ENCODE results near the gene NDUFAF2. TPM values are rescaled to one million over a fixed set of nuclear protein-coding genes. Genes with fewer than 3 reads are reported as not detected.

Gene NDUFAF2
- total and polyA plus RNA-seq, 2 experiments from 2014 or later = 31.6 to 155 TPM

- H3K9me3 Mint-ChIP-seq = no peaks in the 10 kb centered on the region
- Histone ChIP-seq H3K79me2 (replicated peaks; ENCODE audit: insufficient read depth) (no peaks in the 10 kb centered on the region), H3K4me3 (no peak overlapping the region), H3K36me3 (ENCODE audit: insufficient read depth) (no peaks in the 10 kb centered on the region), H3K27me3 (ENCODE audit: insufficient read depth) (no peaks in the 10 kb centered on the region), H3K9me2 (ENCODE audit: insufficient read depth) (no peaks in the 10 kb centered on the region), H3K4me1 (ENCODE audit: insufficient read depth) (peaks cover 25% of the 10 kb centered on the region), H3F3A (replicated peaks; ENCODE audit: low read depth) (no peaks in the 10 kb centered on the region), H3K4me2 (no peak overlapping the region), H4K20me1 (replicated peaks; ENCODE audit: insufficient read depth) (no peaks in the 10 kb centered on the region), H3K27ac (ENCODE audit: low read depth) (no peak overlapping the region), H2AFZ (no peak overlapping the region)
- H3K27me3 Mint-ChIP-seq (ENCODE audit: insufficient read depth, low read depth, poor library complexity) = no peaks in the 10 kb centered on the region
- H3K4me1 Mint-ChIP-seq = peaks cover 24% of the 10 kb centered on the region
- DNase-seq (ENCODE audit: low spot score) (no peak), ATAC-seq (no peak)
- H3K36me3 Mint-ChIP-seq (ENCODE audit: low read depth) = no peaks in the 10 kb centered on the region
- H3K4me3 Mint-ChIP-seq = no peak overlapping the region
- no peak overlapping the region for H3K27ac Mint-ChIP-seq
- TF ChIP-seq ZNF462 (CRISPR knock-in tag; IDR thresholded peaks at IDR 0.05) (no peak), POLR2AphosphoS5 (IDR thresholded peaks at IDR 0.05; ENCODE audit: low read depth) (no peak), EZH2 (IDR thresholded peaks at IDR 0.05; ENCODE audit: low read depth, unreplicated experiment) (no peak), JUNB (IDR thresholded peaks at IDR 0.05; ENCODE audit: unreplicated experiment) (no peak), ETS1 (IDR thresholded peaks at IDR 0.05) (no peak), ZNF114 (CRISPR knock-in tag; IDR thresholded peaks at IDR 0.05) (no peak), STAT1 (IDR thresholded peaks at IDR 0.05; ENCODE audit: unreplicated experiment) (no peak), EZH2phosphoT487 (IDR thresholded peaks at IDR 0.05; ENCODE audit: unreplicated experiment) (no peak), ZNF331 (CRISPR knock-in tag; IDR thresholded peaks at IDR 0.05; ENCODE audit: low read depth) (no peak), CTCF (conservative IDR thresholded peaks at IDR 0.05; ENCODE audit: low read depth in 2 of 2) (no peak), CREB1 (CRISPR knock-in tag; IDR thresholded peaks at IDR 0.05; ENCODE audit: low read depth) (no peak), NANOG (IDR thresholded peaks at IDR 0.05; ENCODE audit: borderline replicate concordance) (no peak), REST (IDR thresholded peaks at IDR 0.05; ENCODE audit: unreplicated experiment) (no peak)
Observed at GRCh38 chr5:61052882-61053281, 107.9 kb downstream of the NDUFAF2 start.

Data from GM23338 (cell line).